OCI-LY3 (cell line): ENCODE measurements around the gene CYP26B1.

ENCODE experiments used
- H2AFZ ChIP-seq: fragments of 200-600, 300-600 bp; shearing (Covaris generic); 2 replicates; pipeline ENCODE4 v1.6.0; 2014; ENCODE audit warnings: antibody characterized with exemption, low read depth, low read length
- H3K27ac ChIP-seq: fragments of 200-600, 300-600 bp; sonication (generic); 2 replicates; pipeline ENCODE4 v1.5.1; 2014; ENCODE audit warnings: mild to moderate bottlenecking, low read length, moderate library complexity, mixed read lengths
- H3K27me3 ChIP-seq: fragments of 200-600, 300-600 bp; sonication (generic); 2 replicates; pipeline ENCODE4 v1.6.1; 2014; ENCODE audit warnings: low read depth, low read length, mixed read lengths
- H3K36me3 ChIP-seq: fragments of 200-600, 300-600 bp; sonication (generic); replicated peaks from 2 replicates; pipeline ENCODE3; 2014; ENCODE audit warnings: low read depth, low read length, mixed read lengths
- H3K4me1 ChIP-seq: fragments of 300-600, 200-600 bp; sonication (generic); 2 replicates; pipeline ENCODE4 v1.6.1; 2014; ENCODE audit warnings: low read length, mixed read lengths
- H3K4me2 ChIP-seq: fragments of 200-600, 300-600 bp; sonication (generic); 2 replicates; pipeline ENCODE4 v1.6.1; 2014; ENCODE audit warnings: low read length, mixed read lengths
- H3K4me3 ChIP-seq: fragments of 300-600, 200-600 bp; sonication (generic); 2 replicates; pipeline ENCODE4 v1.5.1; 2014; ENCODE audit warnings: antibody characterized with exemption, mild to moderate bottlenecking, low read length, moderate library complexity
- H3K79me2 ChIP-seq: fragments of 300-600, 200-600 bp; shearing (Covaris generic); 2 replicates; pipeline ENCODE4 v1.6.1; 2014; ENCODE audit warnings: mild to moderate bottlenecking, low read length, mixed read lengths
- H3K9ac ChIP-seq: fragments of 300-600, 200-600 bp; shearing (Covaris generic); 2 replicates; pipeline ENCODE4 v1.6.0; 2014; ENCODE audit warnings: mild to moderate bottlenecking, low read length, moderate library complexity
- H3K9me3 ChIP-seq: fragments of 200-600, 300-600 bp; shearing (Covaris generic); 2 replicates; pipeline ENCODE4 v1.6.1; 2014; ENCODE audit warnings: low read length, mixed read lengths; ENCODE audit not compliant: insufficient read depth
- H4K20me1 ChIP-seq: fragments of 200-600, 300-600 bp; sonication (generic); 2 replicates; pipeline ENCODE4 v1.6.1; 2016; ENCODE audit warnings: low read length, mixed read lengths; ENCODE audit not compliant: insufficient read depth
- EZH2phosphoT487 ChIP-seq: fragments of 200-600 bp; shearing (Covaris generic); IDR thresholded peaks from 2 replicates; pipeline ENCODE4 v1.6.1; 2018; ENCODE audit warnings: antibody characterized with exemption, mixed run types, low read depth
- TF ChIP-seq, protein P1 (sequence below): fragments of 200-600, 300-600 bp; sonication (generic); IDR thresholded peaks from 2 replicates; pipeline ENCODE4 v1.5.1; 2014; ENCODE audit warnings: antibody characterized with exemption, low read length, low read depth

The CYP26B1 gene

DNA sequence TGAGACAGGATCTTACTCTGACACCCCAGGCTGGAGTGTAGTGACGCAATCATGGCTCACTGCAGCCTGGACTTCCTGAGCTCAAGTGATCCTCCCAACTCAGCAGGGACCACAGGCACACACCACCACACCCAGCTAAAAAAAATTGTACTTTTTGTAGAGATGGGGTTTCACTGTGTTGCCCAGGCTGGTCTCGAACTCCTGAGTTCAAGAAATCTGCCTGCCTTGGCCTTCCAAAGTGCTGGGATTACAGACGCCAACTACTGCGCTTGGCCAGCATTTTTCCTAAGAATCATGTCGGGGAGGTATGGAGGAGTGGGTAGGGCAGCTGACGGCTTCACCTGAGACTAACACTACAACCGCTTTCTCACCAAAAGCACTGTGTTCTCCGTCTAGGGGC lies 50.4 kb downstream of the CYP26B1 start:
- Histone ChIP-seq H3K36me3 (no peaks in the 10 kb centered on the region), H4K20me1 (no peaks in the 10 kb centered on the region), H3K4me3 (no peak overlapping the region), H3K9me3 (no peaks in the 10 kb centered on the region), H3K27ac (no peak overlapping the region), H3K9ac (no peak overlapping the region), H3K4me1 (no peaks in the 10 kb centered on the region), H3K4me2 (no peak overlapping the region), H2AFZ (no peak overlapping the region), H3K27me3 (peaks cover 17% of the 10 kb centered on the region), H3K79me2 (no peaks in the 10 kb centered on the region)
- TF ChIP-seq EZH2phosphoT487, result no peak
- TF ChIP-seq, protein P1, sequence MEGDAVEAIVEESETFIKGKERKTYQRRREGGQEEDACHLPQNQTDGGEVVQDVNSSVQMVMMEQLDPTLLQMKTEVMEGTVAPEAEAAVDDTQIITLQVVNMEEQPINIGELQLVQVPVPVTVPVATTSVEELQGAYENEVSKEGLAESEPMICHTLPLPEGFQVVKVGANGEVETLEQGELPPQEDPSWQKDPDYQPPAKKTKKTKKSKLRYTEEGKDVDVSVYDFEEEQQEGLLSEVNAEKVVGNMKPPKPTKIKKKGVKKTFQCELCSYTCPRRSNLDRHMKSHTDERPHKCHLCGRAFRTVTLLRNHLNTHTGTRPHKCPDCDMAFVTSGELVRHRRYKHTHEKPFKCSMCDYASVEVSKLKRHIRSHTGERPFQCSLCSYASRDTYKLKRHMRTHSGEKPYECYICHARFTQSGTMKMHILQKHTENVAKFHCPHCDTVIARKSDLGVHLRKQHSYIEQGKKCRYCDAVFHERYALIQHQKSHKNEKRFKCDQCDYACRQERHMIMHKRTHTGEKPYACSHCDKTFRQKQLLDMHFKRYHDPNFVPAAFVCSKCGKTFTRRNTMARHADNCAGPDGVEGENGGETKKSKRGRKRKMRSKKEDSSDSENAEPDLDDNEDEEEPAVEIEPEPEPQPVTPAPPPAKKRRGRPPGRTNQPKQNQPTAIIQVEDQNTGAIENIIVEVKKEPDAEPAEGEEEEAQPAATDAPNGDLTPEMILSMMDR, result no peak

DNA sequence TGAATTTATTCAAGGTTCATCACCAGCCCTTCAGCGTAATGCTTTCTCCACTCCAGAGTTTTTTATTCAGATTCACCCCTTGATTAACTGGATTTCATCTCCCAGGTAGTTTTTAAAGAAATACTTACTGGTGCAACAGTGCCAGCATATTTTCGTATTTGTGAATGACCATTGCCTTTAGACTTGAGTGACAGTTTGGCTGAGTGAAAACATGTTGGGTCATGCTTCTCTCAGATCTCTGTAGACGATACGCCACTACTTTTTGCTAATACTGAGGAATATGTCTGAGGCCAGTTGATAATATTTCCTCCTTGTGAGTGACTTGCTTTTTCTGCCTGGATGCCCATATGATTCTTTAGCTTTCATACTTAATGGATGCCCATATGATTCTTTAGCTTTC lies 51.5 kb downstream of the CYP26B1 start:
- Histone ChIP-seq H3K4me2 (no peak overlapping the region), H3K4me1 (no peaks in the 10 kb centered on the region), H2AFZ (no peak overlapping the region), H3K9me3 (no peaks in the 10 kb centered on the region), H3K79me2 (no peaks in the 10 kb centered on the region), H3K36me3 (no peaks in the 10 kb centered on the region), H4K20me1 (no peaks in the 10 kb centered on the region), H3K9ac (no peak overlapping the region), H3K27ac (no peak overlapping the region), H3K4me3 (no peak overlapping the region), H3K27me3 (peaks cover 14% of the 10 kb centered on the region)
- TF ChIP-seq, protein P1, result no peak
- TF ChIP-seq EZH2phosphoT487, result no peak

DNA sequence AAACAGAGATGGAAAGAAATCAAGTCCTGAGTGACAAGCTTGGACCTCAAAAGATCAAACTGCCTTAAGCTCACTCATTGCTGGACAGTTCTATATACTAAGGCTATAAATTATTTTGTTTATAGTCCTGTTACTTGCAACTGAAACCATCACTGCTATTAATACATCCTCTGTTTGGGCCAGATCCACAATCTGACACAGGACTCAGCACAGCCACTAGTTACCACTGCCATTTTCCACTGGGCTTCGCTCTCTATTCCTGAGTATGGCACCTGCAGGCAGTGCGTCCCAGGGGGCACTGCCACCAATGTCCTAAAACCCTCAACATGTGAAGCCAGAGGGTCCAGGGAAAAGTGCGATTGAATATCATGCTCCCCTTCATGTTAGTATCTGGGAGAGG lies 52.3 kb downstream of the CYP26B1 start:
- Histone ChIP-seq H3K4me3 (no peak overlapping the region), H3K4me2 (no peak overlapping the region), H3K27me3 (peaks cover 9% of the 10 kb centered on the region), H2AFZ (no peak overlapping the region), H3K79me2 (no peaks in the 10 kb centered on the region), H4K20me1 (no peaks in the 10 kb centered on the region), H3K9me3 (no peaks in the 10 kb centered on the region), H3K27ac (no peak overlapping the region), H3K4me1 (no peaks in the 10 kb centered on the region), H3K9ac (no peak overlapping the region), H3K36me3 (no peaks in the 10 kb centered on the region)
- TF ChIP-seq EZH2phosphoT487, result no peak
- TF ChIP-seq, protein P1, result no peak

DNA sequence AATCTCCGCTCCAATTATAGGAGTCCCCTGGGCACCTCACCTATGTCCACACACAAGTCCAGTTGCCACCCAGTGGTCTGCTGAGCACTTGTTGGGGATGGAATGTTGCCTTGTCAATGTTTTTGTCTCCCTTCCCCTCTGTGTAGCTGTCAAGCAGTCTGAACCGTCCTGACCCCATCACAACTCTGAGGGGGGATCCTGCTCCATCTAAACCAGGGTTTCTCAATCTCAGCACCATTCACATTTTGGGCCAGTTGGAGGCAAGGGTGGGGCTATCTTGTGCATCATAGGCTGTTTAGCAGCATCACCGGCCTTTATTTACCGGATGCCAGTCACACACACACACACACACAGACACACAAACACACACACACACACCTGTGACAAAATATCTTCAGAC lies 53.0 kb downstream of the CYP26B1 start:
- Histone ChIP-seq H3K4me2 (no peak overlapping the region), H3K4me3 (no peak overlapping the region), H3K27ac (no peak overlapping the region), H3K9ac (no peak overlapping the region), H4K20me1 (no peaks in the 10 kb centered on the region), H3K9me3 (no peaks in the 10 kb centered on the region), H2AFZ (no peak overlapping the region), H3K4me1 (no peaks in the 10 kb centered on the region), H3K36me3 (no peaks in the 10 kb centered on the region), H3K27me3 (peaks cover 6% of the 10 kb centered on the region), H3K79me2 (no peaks in the 10 kb centered on the region)
- no peak for TF ChIP-seq EZH2phosphoT487
- TF ChIP-seq, protein P1, result no peak
